DND-41 (cell line): ENCODE measurements around the gene DUSP23.
A peak's percentile ranks its signal among the peaks of the same experiment; 100 is the strongest.

Source experiments
- ATAC-seq: fragments of 200-7000 bp; cut with Tn5 transposase; 3 replicates; pipeline ENCODE4 v1.9.1; 2021; ENCODE audit warnings: low read depth; ENCODE audit not compliant: insufficient read depth
- DNase-seq: peaks from one replicate; pipeline ENCODE4 v3.0.0-alpha.2; 2020
- H2AFZ ChIP-seq: 2 replicates; pipeline ENCODE4 v1.6.0; 2012; ENCODE audit warnings: low read depth, low read length
- H3K27ac ChIP-seq: 2 replicates; pipeline ENCODE4 v1.5.1; 2012; ENCODE audit warnings: low read length, inconsistent platforms
- H3K27me3 ChIP-seq: fragments of 200-600 bp; sonication (generic); 2 replicates; pipeline ENCODE4 v1.6.0; 2012; ENCODE audit warnings: low read length, mild to moderate bottlenecking, inconsistent platforms; ENCODE audit not compliant: insufficient read depth, poor library complexity
- H3K36me3 ChIP-seq: 2 replicates; pipeline ENCODE4 v1.5.1; 2012; ENCODE audit warnings: low read length, inconsistent platforms; ENCODE audit not compliant: insufficient read depth
- H3K4me1 ChIP-seq: 2 replicates; pipeline ENCODE4 v1.5.1; 2012; ENCODE audit warnings: mild to moderate bottlenecking, low read length; ENCODE audit not compliant: insufficient read depth
- H3K4me2 ChIP-seq: 2 replicates; pipeline ENCODE4 v1.6.0; 2012; ENCODE audit warnings: mild to moderate bottlenecking, moderate library complexity, low read length, inconsistent platforms; ENCODE audit not compliant: insufficient read depth
- H3K4me3 ChIP-seq, 2 experiments: fragments of 200-600 bp in 1 of 2; shearing (Covaris generic) in 1 of 2; 2 replicates each; pipeline ENCODE4 v1.5.1; 2012 to 2016; ENCODE audit warnings: inconsistent platforms in 2 of 2, low read length in 2 of 2, mild to moderate bottlenecking in 2 of 2, low read depth in 1 of 2, moderate library complexity in 1 of 2
- H3K79me2 ChIP-seq: 2 replicates; pipeline ENCODE4 v1.6.0; 2012; ENCODE audit warnings: low read length, inconsistent platforms; ENCODE audit not compliant: insufficient read depth
- H3K9ac ChIP-seq: 2 replicates; pipeline ENCODE4 v1.6.0; 2012; ENCODE audit warnings: low read depth, mild to moderate bottlenecking, inconsistent platforms, low read length, moderate library complexity
- H3K9me3 ChIP-seq: 2 replicates; pipeline ENCODE4 v1.5.1; 2012; ENCODE audit warnings: low read length, moderate library complexity, mild to moderate bottlenecking, inconsistent platforms; ENCODE audit not compliant: insufficient read depth, severe bottlenecking
- H4K20me1 ChIP-seq: 2 replicates; pipeline ENCODE4 v1.6.0; 2012; ENCODE audit warnings: low read length; ENCODE audit not compliant: insufficient read depth
- EZH2 ChIP-seq: IDR thresholded peaks from 3 replicates; pipeline ENCODE4 v1.6.1; 2012; ENCODE audit warnings: borderline replicate concordance, low read depth, mild to moderate bottlenecking, moderate library complexity, low read length, inconsistent platforms; ENCODE audit not compliant: severe bottlenecking
- TF ChIP-seq, protein P1 (sequence below): IDR thresholded peaks from 2 replicates; pipeline ENCODE4 v1.5.1; 2012; ENCODE audit warnings: borderline replicate concordance, low read length, moderate library complexity, mild to moderate bottlenecking; ENCODE audit not compliant: poor library complexity, severe bottlenecking; ENCODE audit errors: extremely low read depth

The DUSP23 gene

DNA sequence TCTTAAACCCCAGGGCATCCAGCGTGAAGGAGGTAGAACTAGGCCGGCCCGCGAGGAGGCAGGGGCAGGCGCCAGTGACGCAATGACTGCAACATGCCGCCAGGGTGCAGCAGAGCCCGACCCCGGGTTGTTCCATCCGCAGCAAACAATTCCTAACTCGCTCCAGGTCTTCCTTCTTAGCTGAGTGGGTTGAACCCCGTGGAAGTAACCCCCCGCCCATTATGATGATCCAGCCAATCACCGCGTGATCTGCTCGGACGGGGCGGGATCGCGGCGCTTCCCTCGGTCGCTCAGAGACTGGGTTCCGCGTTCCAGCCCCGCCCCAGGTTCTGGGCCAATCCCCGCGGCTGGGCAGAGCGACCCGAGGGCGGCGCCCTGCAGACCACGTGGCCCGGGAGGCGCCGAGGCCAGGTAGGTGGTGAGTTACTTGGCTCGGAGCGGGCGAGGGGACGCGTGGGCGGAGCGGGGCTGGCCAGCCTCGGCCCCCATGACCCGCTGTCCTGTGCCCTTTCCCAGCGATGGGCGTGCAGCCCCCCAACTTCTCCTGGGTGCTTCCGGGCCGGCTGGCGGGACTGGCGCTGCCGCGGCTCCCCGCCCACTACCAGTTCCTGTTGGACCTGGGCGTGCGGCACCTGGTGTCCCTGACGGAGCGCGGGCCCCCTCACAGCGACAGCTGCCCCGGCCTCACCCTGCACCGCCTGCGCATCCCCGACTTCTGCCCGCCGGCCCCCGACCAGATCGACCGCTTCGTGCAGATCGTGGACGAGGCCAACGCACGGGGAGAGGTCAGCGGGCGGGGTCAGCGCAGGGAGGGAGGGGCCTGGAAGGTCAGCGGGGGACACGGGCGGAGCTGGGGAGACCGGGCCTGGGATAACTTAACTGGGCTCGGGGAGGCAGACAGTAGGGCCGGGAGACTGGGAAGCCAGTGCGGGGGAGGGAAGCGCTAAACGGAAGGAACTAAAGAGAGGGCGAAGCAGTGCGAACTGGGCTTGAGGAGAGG lies at the start of gene DUSP23:
DUSP23 (plus strand) TSS at position 380 of the 1,000 bp plus-strand sequence; CDS start at position 519, 139 bp downstream.
- H3K4me2 ChIP-seq: no peak within 1 kb of the TSS
- no peak within 1 kb of the TSS for H2AFZ ChIP-seq
- H3K9ac ChIP-seq: no peak within 1 kb of the TSS
- H3K4me3 ChIP-seq: no peak within 1 kb of the TSS
- no peaks in the 10 kb centered on the region for H3K79me2 ChIP-seq
- H3K4me1 ChIP-seq: no peaks in the 10 kb centered on the region
- H3K27me3 ChIP-seq: no peaks in the 10 kb centered on the region
- peak; percentile 64; the same call in 2 of the 3 replicates for ATAC-seq
- TF ChIP-seq, protein P1, sequence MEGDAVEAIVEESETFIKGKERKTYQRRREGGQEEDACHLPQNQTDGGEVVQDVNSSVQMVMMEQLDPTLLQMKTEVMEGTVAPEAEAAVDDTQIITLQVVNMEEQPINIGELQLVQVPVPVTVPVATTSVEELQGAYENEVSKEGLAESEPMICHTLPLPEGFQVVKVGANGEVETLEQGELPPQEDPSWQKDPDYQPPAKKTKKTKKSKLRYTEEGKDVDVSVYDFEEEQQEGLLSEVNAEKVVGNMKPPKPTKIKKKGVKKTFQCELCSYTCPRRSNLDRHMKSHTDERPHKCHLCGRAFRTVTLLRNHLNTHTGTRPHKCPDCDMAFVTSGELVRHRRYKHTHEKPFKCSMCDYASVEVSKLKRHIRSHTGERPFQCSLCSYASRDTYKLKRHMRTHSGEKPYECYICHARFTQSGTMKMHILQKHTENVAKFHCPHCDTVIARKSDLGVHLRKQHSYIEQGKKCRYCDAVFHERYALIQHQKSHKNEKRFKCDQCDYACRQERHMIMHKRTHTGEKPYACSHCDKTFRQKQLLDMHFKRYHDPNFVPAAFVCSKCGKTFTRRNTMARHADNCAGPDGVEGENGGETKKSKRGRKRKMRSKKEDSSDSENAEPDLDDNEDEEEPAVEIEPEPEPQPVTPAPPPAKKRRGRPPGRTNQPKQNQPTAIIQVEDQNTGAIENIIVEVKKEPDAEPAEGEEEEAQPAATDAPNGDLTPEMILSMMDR: peak; percentile 72
- no peak for TF ChIP-seq EZH2
- H3K36me3 ChIP-seq: no peaks in the 10 kb centered on the region
- H3K27ac ChIP-seq: no peak within 1 kb of the TSS
- no peaks in the 10 kb centered on the region for H4K20me1 ChIP-seq
- no peaks in the 10 kb centered on the region for H3K9me3 ChIP-seq
- peak; percentile 33 for DNase-seq

DNA sequence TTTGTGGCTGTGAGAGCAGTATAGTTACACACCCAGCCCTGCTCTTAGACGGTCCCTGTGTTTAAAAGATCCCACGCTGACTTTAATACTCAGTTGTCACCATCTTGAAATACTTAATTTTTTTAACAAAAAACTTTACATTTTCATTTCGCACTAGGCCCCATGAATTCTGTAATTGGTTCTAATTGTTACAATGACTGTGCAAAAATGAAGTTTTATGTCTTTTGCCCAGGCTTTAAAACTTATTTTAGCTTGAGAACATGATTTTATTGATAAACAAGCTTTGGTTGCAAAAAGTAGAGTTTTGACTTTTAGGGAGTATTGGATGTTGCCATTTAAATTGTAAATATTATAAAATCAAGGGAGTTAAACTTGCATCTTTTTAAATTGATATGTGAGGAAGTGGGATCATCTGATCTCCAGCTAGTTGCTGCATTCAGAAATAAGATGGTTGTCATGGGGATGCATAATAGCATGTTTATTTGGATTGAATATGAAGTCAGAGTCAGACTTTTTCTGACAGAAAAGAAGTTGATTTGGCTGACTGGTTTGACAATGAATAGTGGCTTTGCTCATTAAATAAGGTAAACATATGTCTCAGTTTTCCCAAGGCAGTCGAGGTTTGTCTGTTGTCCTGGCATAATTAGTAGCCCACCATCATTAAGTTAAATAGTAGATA lies 43.4 kb upstream of the DUSP23 start:
- no peak overlapping the region for H3K4me2 ChIP-seq
- no peak for DNase-seq
- no peaks in the 10 kb centered on the region for H3K27me3 ChIP-seq
- no peak overlapping the region for H2AFZ ChIP-seq
- H3K36me3 ChIP-seq: no peaks in the 10 kb centered on the region
- H3K4me3 ChIP-seq: no peak overlapping the region
- H3K4me1 ChIP-seq: no peaks in the 10 kb centered on the region
- ATAC-seq: no peak
- no peaks in the 10 kb centered on the region for H3K9me3 ChIP-seq
- no peak for TF ChIP-seq EZH2
- TF ChIP-seq, protein P1: no peak
- H3K27ac ChIP-seq: no peak overlapping the region
- no peaks in the 10 kb centered on the region for H4K20me1 ChIP-seq
- no peak overlapping the region for H3K9ac ChIP-seq
- H3K79me2 ChIP-seq: no peaks in the 10 kb centered on the region

DNA sequence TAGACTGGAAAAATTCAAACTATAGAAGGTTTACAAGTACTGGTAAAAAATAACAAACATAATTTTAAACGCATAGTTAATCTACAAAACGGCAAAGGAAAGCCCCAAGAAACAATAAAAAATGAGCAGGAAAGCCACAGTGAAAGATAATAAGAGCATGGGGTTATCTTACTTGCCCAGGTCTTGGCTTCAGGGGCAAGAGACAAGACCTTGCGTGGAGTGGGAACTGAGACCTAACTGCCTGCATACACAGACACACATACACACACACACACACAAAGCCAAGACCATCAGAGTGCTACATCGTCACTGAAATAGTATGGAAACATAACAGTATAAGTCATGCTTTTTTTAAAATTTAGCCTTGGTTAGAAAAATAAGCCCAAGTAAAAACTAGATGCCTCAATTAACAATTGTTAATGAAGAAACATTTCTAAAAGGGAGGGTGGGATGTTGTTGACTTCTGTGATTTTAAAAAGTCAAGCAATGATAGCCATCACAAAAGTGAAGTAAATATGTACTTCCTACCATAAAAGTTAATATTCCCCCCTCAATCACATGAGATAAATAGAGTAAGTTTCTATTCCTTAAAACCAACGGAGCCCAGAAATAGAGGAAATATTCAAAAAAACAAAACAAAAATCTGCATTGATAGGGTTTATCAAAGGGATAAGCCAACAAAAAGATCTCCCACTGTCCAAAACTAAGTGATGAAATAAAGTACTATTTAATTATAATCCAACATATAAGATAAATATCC lies 36.9 kb upstream of the DUSP23 start:
- no peak for ATAC-seq
- no peak overlapping the region for H3K27ac ChIP-seq
- H3K36me3 ChIP-seq: no peaks in the 10 kb centered on the region
- DNase-seq: no peak
- no peaks in the 10 kb centered on the region for H3K9me3 ChIP-seq
- H3K27me3 ChIP-seq: no peaks in the 10 kb centered on the region
- H3K4me1 ChIP-seq: no peaks in the 10 kb centered on the region
- H2AFZ ChIP-seq: no peak overlapping the region
- TF ChIP-seq, protein P1: no peak
- TF ChIP-seq EZH2: no peak
- no peak overlapping the region for H3K9ac ChIP-seq
- H4K20me1 ChIP-seq: no peaks in the 10 kb centered on the region
- H3K4me3 ChIP-seq: no peak overlapping the region
- H3K4me2 ChIP-seq: no peak overlapping the region
- H3K79me2 ChIP-seq: no peaks in the 10 kb centered on the region
